Psoas muscle (tissue), 8 donors: ENCODE results near the gene LRRC45. TPM values are rescaled to one million over a fixed set of nuclear protein-coding genes. Genes with fewer than 3 reads are reported as not detected.

Experiments
- ATAC-seq, 4 donors: fragments of 200-7000 bp; cut with Tn5 transposase; one replicate each; pipeline ENCODE4 v1.9.1; 2020; ENCODE audit warnings: moderate library complexity in 3 of 4, mild to moderate bottlenecking in 2 of 4
- DNase-seq, 2 donors: peaks; one replicate each; pipeline ENCODE4 v3.0.0-alpha.2; 2020
- H3K27ac ChIP-seq: fragments of 200-600 bp; one replicate; pipeline ENCODE4 v1.8.0; 2022
- H3K27me3 ChIP-seq, 3 donors: fragments of 200-600 bp in 1 of 3; one replicate each; pipeline versions ENCODE4 v1.6.1 to v1.8.0; 2013 to 2022; ENCODE audit warnings: low read length in 2 of 3, mild to moderate bottlenecking in 2 of 3, moderate library complexity in 1 of 3; ENCODE audit not compliant: insufficient read depth in 3 of 3
- H3K36me3 ChIP-seq, 2 donors: fragments of 200-600 bp in 1 of 2; one replicate each; pipeline versions ENCODE4 v1.6.1 to v1.8.0; 2013 to 2022; ENCODE audit warnings: low read depth in 1 of 2, mild to moderate bottlenecking in 1 of 2, moderate library complexity in 1 of 2; ENCODE audit not compliant: insufficient read depth in 1 of 2
- H3K4me1 ChIP-seq: fragments of 200-600 bp; one replicate; pipeline ENCODE4 v1.8.0; 2022
- H3K4me3 ChIP-seq: fragments of 200-600 bp; one replicate; pipeline ENCODE4 v1.8.0; 2022; ENCODE audit warnings: mild to moderate bottlenecking
- H3K9me3 ChIP-seq: fragments of 200-600 bp; one replicate; pipeline ENCODE4 v1.8.0; 2022
- WGBS, 3 donors: extraction: QIAGEN DNeasy Blood & Tissue Kit; methylation state at CpG; one replicate each; pipeline versions ENCODE4 v1.1.6 to v1.1.7; 2013; 5-methylcytosine and 5-hydroxymethylcytosine counted together
- intact Hi-C, 2 donors: fragments of 100-400 bp; cut with DNase I; formaldehyde crosslinking; loops; one replicate each; pipeline versions ENCODE4 v1.11.0 to v1.14.2; 2022
- polyA plus RNA-seq, 3 donors: library from polyadenylated mRNA; stranded (reverse); fragments of 200-250 nt; gene quantifications; one replicate each; pipeline ENCODE4 v1.2.3, GENCODE V29; 2013
- total RNA-seq, 4 donors: library from RNA; stranded (reverse); fragmentation: NEBNext Ultra II Directional in 2 of 4; extraction: Animal tissue kit (Norgen Biotek cat#: 25700) in 2 of 4; gene quantifications; one replicate each; pipeline versions ENCODE4 v1.2.1 to v1.2.4, GENCODE V29; 2021 to 2023
- TF ChIP-seq, protein P1 (sequence below): fragments of 200-600 bp; IDR thresholded peaks from one replicate; pipeline ENCODE4 v1.8.0; 2022; ENCODE audit warnings: antibody characterized with exemption
- donor health status: healthy with polysubstance abuse.
- donor health status: DM: no; HTN: no; CAD: no; lungs with moderate emphysema.
- donor health status: Bipolar disorder and iron deficiency.
- donor health status: healthy.
- donor health status: DM: yes; HTN: yes; CAD: no.
- donor health status: DM: no; HTN: no; CAD: no.
- donor health status: DM: no; HTN: no; CAD: no.
- donor health status: DM: yes; HTN: yes; CAD: no.

Gene LRRC45
- total and polyA plus RNA-seq, 7 donors, result 1.4 to 7.1 (median 3.0) TPM

DNA sequence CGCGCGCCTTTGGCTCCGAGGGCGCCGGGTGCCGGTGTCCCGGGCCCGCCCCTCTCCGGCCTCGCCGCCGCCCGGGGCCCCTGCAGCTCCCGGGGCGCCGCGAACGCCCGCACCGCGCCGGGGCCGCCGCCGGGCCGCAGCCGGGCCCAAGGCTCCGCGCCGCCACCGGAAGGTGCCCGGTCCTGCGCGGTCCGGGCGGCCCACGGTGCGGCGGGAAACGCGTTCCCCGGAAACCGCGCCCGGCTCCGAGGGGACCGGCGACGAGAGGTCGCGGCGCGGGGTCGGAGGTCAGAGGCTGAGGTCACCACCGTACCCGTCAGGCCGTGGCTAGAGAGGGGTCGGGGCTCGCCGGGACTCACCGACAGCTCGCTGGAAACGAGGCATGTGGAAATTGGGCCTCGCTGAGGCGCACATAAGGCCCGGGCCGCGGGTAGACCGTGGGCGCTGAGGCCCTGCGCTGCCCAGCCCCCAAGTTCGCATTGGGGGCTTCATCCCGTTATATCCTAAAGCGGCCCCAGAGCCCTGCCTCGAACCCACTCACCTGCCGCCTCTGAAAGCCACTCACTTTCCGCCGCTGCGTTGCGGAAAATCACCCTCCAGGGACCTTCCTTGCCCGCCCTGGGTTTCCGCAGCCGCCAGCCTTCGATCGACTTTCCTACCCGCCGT, 42.7 kb downstream of the LRRC45 start, which contains the start of gene DUS1L:
Gene DUS1L, minus strand, starts transcription at position 167 of the 666 bp plus-strand sequence. CDS start 745 bp downstream, outside the sequence.
- intact Hi-C loops, result loop anchor here in 1 of 2 donors (1.0 to 2.0 kb wide), 2 partner anchors 12 to 31 kb away; no protein-coding TSS in a partner anchor
- peak; percentile 86 to 94 (median 90) for ATAC-seq

DNA sequence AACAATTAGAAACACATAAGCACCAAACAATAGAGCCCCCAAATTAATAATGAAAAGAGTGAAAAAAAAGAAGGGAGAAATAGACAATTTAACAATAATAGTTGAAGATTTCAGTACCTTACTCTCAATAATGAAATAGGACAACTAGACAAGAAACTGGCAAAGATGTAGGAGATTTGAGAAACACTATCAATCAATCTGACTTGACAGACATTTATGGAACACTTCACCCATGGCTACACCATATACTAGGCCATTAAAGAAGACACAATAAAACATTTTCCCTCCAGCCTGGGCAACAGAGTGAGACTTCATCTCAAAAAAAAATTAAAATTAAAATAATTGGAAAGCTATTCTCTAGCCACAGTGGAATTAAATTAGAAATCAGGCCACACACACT, 47.5 kb downstream of the LRRC45 start:
- TF ChIP-seq, protein P1, sequence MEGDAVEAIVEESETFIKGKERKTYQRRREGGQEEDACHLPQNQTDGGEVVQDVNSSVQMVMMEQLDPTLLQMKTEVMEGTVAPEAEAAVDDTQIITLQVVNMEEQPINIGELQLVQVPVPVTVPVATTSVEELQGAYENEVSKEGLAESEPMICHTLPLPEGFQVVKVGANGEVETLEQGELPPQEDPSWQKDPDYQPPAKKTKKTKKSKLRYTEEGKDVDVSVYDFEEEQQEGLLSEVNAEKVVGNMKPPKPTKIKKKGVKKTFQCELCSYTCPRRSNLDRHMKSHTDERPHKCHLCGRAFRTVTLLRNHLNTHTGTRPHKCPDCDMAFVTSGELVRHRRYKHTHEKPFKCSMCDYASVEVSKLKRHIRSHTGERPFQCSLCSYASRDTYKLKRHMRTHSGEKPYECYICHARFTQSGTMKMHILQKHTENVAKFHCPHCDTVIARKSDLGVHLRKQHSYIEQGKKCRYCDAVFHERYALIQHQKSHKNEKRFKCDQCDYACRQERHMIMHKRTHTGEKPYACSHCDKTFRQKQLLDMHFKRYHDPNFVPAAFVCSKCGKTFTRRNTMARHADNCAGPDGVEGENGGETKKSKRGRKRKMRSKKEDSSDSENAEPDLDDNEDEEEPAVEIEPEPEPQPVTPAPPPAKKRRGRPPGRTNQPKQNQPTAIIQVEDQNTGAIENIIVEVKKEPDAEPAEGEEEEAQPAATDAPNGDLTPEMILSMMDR, result no peak
- intact Hi-C loops, result no loop called here

More for the DNA sequence above, 42.7 kb downstream of the LRRC45 start, which contains the start of gene DUS1L:
- 6 to 8% (median 7%) methylated on average over 62 to 88 of the region's 88 CpGs for WGBS, 3 donors
- H3K27me3 ChIP-seq, result no peaks in the 10 kb centered on the region
- peaks cover 7 to 34% of the 10 kb centered on the region in 2 donors for H3K36me3 ChIP-seq
- H3K4me3 ChIP-seq, result peak within 1 kb of the TSS; percentile 98
- peak within 1 kb of the TSS; percentile 94 for H3K27ac ChIP-seq
- H3K4me1 ChIP-seq, result peaks cover 9% of the 10 kb centered on the region
- DNase-seq, result peak; percentile 73 to 84
- TF ChIP-seq, protein P1, result no peak
- H3K9me3 ChIP-seq, result no peaks in the 10 kb centered on the region

DNA sequence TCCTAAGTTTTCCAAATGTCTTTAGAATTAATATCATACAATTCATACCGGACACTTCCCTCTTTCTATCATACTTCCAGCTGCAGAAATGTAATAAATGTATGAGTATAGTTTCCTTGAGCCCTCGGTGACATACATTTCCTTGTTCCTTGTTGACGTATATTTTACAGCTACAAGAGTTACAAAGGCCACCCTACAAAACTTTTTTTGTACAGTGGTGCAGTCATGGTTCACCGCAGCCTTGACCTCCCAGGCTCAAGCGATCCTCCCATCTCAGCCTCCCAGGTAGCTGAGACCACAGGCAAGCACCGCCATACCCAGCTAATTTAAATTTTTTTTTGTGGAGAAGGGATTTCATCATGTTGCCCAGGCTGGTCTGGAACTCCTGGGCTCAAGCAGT, 49.7 kb downstream of the LRRC45 start:
- WGBS, 3 donors, result 79 to 84% (median 79%) methylated on average over 6 of the region's 6 CpGs
- TF ChIP-seq, protein P1, result no peak
- no peaks in the 10 kb centered on the region for H3K27me3 ChIP-seq
- peak in 1 of 2 donors; percentile 8 for DNase-seq
- H3K4me1 ChIP-seq, result no peaks in the 10 kb centered on the region
- ATAC-seq, result no peak
- no peaks in the 10 kb centered on the region for H3K9me3 ChIP-seq
- no peak overlapping the region for H3K27ac ChIP-seq
- no peaks in the 10 kb centered on the region for H3K36me3 ChIP-seq
- intact Hi-C loops, result loop anchor here in 1 of 2 donors (2.0 kb wide), 1 partner anchor 26 kb away; no protein-coding TSS in a partner anchor
- H3K4me3 ChIP-seq, result no peak overlapping the region

More for the DNA sequence above, 47.5 kb downstream of the LRRC45 start:
- Histone ChIP-seq H3K27me3 (no peaks in the 10 kb centered on the region), H3K4me3 (no peak overlapping the region), H3K4me1 (no peaks in the 10 kb centered on the region), H3K36me3 (no peaks in the 10 kb centered on the region), H3K27ac (no peak overlapping the region), H3K9me3 (no peaks in the 10 kb centered on the region)
- no peak for ATAC-seq
- no peak for DNase-seq

DNA sequence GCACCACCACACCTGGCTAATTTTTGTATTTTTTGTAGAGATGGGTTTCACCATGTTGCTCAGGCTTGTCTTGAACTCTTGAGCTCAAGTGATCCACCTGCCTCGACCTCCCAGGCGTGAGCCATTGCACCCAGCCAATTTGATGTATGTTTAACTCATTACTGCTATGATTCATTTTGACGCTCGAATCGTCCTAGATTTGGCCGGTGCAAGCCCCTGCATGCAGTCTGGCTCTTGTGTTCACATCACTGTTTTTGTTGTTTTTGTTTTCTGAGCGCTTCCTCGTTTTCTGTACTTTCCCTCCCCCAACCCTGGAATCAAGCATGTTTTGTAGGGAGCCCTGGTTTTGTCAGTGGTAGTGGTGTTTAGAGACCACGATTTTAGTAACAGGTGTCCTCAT, 50.3 kb downstream of the LRRC45 start:
- no peaks in the 10 kb centered on the region for H3K36me3 ChIP-seq
- H3K27me3 ChIP-seq, result no peaks in the 10 kb centered on the region
- TF ChIP-seq, protein P1, result no peak
- no peak overlapping the region for H3K4me3 ChIP-seq
- intact Hi-C loops, result loop anchor here in 1 of 2 donors (2.0 kb wide), 1 partner anchor 27 kb away; no protein-coding TSS in a partner anchor
- no peak overlapping the region for H3K27ac ChIP-seq
- 73 to 84% (median 77%) methylated on average over 9 of the region's 9 CpGs for WGBS, 3 donors
- H3K4me1 ChIP-seq, result no peaks in the 10 kb centered on the region
- DNase-seq, result peak in 1 of 2 donors; percentile 25
- no peak for ATAC-seq
- H3K9me3 ChIP-seq, result no peaks in the 10 kb centered on the region
